HG03097 (cell line): ENCODE data around the gene PIK3C2A.

Experiments used
- ATAC-seq: cut with Tn5 transposase; IDR thresholded peaks from one replicate; pipeline ENCODE4 v1.9.1; 2021; ENCODE audit not compliant: unreplicated experiment, low FRiP score

The PIK3C2A gene

DNA sequence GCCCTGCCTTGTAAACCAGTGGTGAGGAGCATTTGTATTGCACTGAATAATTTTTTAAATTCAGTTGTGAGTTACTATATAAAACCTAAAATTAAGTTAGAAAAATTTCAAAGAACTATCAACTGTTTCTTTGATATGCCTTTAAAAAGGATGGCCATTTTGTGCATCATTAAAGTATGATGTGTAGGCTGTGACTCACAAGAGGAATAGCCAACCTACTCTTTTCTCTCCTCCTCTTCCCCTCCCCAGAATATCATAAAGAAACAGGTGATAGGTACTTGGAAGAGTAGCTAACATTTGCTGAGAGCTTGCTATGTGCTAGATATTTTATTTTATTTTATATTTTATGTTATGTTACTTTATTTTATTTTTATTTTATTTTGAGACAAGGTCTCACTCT lies 10.6 kb upstream of the PIK3C2A start:
- no peak for ATAC-seq

DNA sequence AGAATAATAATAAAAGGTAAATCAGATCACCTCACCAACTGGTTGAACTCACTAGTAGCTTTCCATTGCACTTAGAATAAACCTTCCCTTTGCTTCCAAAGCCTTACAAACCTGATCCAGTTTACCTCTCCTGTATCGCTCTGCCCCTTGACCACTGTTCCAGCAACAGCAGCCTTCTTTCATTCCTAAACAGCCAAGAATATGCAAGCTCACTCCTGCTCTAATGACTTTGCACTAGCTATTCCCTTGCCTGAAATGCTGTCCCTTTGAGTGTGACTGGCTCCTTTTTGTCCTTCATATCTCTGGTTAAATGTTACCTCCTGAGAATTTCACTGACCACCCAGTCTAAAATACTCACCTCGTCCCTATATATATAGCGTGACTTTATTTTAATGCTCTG lies 9.6 kb upstream of the PIK3C2A start:
- ATAC-seq: no peak

- no peak for ATAC-seq
Measured at GRCh38 chr11:17214338-17214737, 6.6 kb upstream of the PIK3C2A start.

DNA sequence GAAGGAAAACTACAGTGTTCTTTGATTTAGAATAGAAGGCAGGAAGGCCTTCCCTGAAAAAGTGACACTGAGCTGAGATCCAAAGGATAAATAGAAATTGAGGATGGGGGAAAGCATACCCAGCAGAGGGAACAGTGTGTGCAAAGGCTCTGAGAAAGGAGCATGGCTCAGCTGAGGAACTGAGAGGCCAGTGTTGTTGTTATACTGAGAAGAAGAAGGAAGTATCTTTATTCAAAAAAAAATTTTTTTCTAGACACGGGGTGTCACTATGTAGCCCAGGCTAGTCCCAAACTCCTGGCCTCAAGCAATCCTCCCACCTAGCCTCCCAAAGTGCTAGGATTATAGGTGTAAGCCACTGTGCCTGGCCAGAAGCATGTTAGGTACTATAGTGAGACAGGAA lies 3.5 kb upstream of the PIK3C2A start:
- ATAC-seq: no peak

GRCh38 chr11:17209939-17210245 lies 2.1 kb upstream of the PIK3C2A start:
- ATAC-seq: no peak

DNA sequence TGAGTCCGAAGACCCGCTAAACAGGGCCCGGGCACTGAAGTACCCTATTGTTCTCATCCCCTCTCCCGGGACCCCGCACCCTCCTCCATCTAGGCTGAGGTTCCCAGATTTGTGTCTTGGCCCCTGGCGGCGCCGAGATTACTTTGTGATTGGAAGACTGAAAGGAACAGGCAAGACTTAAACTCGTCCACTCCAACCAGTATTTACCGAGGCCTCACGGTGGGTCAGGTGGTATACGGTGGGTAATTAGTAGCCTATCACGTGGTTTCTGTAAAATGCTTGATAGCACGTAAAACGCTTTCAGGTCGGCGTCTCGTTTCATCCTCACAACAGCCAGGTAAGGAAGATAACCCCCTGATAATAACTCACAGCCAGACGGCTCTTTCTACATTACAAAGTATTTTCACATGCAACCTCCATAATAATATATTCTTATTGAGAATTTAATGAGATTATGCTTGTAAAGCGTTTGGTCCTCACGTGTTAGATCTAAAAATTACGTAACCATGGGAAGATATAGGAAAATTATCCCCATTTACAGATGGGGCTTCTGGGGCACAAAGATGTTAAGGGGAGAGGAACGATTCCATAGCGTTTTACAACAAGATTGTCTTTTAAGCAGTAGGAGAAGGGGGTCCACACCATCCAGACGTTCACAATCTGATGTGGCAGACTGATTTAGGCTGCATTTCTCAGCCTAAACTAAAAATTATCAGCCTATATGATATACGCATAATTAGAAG lies 642 bp upstream of the PIK3C2A start:
- ATAC-seq: peak; percentile 33

DNA sequence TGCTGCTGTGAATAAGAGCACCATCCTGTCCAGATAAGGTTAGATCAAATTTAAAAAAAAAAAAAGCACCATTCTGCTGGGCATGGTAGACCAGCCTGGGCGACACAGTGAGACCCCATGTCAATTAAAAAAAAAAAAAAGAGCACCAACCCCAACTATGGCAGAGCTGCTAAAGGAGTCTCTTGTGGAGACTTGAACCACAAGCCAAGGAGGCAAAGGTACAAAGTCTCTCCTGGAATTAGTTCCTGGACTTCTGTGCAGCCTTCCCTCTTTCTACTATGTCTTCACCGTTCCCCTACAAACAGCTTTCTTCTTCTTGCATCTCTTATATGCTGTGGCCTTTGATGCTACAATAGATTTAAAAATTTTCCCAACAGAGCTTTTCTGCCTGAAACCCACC lies 1.3 kb downstream of the PIK3C2A start:
- ATAC-seq: no peak

DNA sequence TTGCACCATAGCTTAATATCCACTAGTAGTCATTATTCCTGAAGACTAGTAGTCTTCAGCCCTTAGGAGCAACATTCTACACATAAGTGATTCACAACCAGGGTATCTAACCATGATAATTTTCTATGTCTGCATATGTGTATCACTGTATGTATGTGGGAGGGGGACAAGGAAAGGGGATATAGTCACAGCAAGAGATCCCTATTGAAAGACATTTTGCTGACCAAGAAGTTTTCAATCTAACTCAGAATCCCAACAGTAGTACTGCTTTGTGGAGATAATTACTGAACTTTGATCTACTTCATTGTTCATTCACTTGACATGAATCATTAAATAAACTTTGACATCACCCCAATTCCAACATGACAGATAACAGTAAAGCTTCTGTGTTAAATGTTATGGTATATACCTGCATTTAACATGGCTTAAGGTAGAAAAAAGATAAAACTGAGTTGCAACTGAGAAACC lies 10.3 kb downstream of the PIK3C2A start:
- no peak for ATAC-seq

- no peak for ATAC-seq
Measured at GRCh38 chr11:17188675-17189074, 19.1 kb downstream of the PIK3C2A start.

DNA sequence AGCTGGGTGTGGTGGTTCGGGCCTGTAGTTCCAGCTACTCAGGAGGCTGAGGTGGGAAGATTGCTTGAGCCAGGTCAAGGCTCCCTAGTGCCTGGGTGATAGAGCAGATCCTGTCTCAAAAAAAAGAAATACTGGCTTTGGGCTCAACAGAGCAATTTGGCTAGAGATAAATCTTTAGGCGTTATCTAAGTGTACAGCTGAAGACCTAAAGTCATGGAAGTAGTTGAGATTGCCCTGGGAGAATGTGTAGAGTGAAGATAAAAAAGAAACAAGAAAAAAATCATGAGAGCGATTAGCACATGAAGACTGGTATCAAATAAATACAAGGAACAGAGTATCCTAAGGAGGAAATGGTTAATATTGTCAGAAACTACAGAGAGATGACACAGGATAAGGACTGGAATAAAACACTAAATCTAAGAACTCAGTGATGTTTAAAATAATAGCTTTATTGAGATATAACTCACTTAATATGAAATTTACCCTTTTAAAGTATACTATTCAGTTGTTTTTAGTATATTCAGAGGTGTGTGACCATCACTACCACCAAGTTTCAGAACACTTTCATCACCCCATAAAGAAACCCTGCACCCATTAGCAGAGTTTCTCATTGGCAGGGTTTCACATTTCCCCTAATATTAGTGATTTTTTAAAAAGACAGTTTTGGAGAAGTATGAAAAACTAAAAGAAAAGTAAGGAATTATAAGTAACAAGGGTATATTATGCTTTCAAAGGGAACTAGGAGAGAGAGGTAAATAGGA lies 20.7 kb downstream of the PIK3C2A start:
- ATAC-seq: no peak

DNA sequence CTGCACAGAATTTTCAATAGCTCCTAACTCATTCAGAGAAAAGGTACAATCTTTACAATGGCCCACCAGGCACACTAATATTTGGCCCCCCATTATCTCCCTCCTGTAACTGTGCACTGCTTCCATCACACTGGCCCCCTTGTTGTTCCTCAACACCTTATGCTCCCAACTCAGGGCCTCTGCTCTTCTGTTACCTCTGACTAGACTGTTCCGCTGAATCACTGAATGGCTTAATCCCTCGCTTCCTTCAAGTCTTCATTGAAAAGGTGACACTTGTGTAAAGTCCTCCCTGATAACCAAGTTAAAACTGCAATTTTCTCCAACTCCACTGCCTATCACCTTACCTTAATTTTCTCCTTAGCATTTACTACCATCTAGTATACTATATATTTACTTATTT lies 21.8 kb downstream of the PIK3C2A start:
- ATAC-seq: no peak

- no peak for ATAC-seq
Measured at GRCh38 chr11:17184882-17185587, 22.8 kb downstream of the PIK3C2A start.

GRCh38 chr11:17183836-17184235 lies 23.9 kb downstream of the PIK3C2A start:
- no peak for ATAC-seq

DNA sequence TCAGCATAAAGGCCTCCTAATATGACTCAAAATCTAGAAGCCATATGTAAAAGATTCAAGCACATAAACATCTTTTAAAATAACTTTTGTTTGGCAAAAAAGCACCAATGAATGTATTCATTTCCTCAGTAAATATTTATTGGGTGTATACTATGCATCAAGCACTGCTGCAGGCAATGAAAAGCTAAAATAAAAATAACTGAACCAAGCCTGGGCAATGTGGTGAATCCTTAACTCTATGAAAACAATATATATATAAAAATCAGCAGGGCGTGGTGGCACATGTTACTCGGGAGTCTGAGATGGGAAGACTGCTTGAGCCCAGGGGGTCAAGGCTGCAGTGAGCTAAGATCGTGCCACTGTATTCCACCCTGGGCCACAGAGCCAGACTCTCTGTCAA lies 27.8 kb downstream of the PIK3C2A start:
- no peak for ATAC-seq

DNA sequence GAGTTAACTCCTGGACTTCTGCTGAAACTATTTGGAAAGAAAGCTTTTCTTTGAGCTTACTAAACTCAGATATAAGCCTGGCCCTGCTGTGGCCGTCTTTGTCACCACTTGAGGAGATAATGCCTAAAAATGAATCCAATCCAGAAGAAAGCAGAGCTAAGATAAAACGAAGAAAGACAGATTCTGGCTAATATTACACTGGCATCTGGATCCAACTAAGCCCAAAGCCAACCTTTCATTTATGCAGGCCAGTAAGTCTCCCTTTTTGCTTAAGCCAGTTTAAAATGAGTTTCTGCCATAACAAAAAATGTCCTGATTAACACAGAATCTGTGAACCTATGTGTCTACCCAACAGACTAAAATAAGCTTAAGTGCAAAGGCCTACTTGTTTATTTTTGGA lies 34.5 kb downstream of the PIK3C2A start:
- ATAC-seq: no peak

DNA sequence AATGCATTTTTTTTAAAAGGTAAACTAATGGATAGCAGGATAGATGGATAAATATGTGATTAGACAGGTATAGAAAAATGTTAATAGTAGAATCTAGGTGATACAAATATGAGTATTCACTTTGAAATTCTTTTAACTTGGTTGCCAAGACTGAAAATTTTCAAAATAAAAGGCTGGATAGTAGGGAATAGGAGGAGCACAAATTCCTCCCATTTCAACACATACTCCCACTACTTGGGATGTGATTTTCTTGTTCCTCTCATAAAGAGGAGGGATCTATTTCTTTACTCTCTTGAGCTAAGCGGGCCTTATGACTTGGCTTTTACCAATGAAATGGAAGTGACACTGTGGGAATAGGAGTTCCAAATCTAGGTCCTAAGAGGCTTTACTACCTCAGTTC lies 35.9 kb downstream of the PIK3C2A start:
- no peak for ATAC-seq

- no peak for ATAC-seq
Measured at GRCh38 chr11:17171343-17171742, 36.4 kb downstream of the PIK3C2A start.

- ATAC-seq: no peak
Measured at GRCh38 chr11:17169876-17170275, 37.9 kb downstream of the PIK3C2A start.

- no peak for ATAC-seq
Measured at GRCh38 chr11:17165247-17165890, 42.4 kb downstream of the PIK3C2A start.

- no peak for ATAC-seq
Measured at GRCh38 chr11:17164361-17165246, 43.2 kb downstream of the PIK3C2A start.
